NCI-H2107 (cell line): Measurements from ENCODE around the gene RABEP2.
"Not testable (repeated sequence)": the region's sequence is repeated elsewhere in the genome, so short reads cannot be mapped to it uniquely, and the experiment has no call there.

Experiments used
- DNase-seq: peaks from one replicate; lab custom pipeline; 2025; lab: John Stamatoyannopoulos, UW

RABEP2 gene

DNA sequence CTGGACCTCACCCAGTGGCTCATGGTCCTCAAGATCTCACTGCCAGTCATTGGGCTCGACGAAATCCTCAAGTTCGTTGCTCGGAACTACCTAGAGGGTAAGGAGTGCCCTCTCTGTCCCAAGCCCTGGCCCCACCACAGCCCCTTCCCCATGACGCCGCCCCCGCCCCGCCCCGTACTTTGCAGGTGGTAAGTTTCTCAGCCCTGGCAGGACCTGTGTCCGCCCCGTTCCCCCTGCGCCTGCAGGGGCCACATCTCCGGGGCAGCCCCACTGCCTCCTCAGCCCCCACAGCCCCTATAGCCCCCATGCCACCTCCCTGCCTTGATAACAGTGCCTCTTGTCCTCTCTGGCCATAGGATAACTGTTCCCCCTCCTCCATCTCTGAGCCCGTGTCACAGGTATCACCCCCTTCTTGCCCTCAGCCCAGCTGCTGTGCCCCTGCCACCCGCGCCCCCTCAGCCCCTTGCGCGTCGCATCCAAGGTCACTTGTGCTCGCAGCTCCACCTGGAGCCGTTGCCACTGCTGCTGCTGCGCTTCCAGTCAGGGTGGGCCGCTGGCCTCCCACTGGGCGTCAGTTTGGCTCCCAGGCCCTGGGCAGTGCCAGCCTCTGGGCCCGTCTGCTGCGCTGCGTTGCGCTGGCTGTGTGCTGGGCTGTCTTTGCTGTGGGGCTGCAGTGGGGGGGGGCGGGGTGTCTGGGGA is 21.5 kb downstream of the RABEP2 start:
- DNase-seq = no peak

- no peak for DNase-seq
These were observed 22.1 kb downstream of the RABEP2 start for GRCh38 chr16:28902909-28903308.

GRCh38 chr16:28901862-28902261 is 23.2 kb downstream of the RABEP2 start:
- no peak for DNase-seq

- no peak for DNase-seq
These were observed 24.4 kb downstream of the RABEP2 start for GRCh38 chr16:28900601-28901000.

- no peak for DNase-seq
These were observed 25.0 kb downstream of the RABEP2 start for GRCh38 chr16:28899882-28900590.

DNA sequence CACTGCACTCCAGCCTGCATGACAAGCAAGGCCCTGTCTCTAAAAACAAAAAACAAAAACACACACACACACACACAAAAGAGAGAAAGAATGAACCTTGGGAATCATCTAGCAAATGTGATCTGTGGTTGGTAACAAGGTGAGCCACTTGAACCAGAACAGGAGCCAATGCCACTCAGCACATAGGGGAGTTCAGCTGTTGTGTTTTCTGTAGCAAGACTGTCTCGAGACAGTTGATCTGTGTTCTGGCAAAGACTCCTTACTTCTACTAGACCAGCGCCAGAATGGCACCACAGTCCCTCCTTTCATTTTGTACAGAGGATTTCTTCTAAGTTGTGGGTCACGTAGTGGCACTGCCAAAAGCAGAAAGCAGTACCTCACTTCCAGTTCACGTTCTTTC is 26.1 kb downstream of the RABEP2 start:
- DNase-seq = no peak

DNA sequence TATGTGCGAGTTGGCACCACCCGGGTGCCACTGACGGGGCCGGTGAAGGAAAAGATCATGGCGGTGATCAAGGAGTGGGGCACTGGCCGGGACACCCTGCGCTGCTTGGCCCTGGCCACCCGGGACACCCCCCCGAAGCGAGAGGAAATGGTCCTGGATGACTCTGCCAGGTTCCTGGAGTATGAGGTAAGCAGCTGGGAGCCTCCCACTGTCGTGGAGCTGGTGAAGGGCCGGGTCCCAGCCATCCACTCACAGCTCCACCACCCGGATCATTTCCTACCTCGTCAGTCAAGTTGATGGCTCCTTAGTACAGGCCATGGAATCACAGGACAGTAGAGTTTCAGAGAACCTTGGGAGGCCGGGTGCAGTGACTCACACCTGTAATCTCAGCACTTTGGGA is 26.8 kb downstream of the RABEP2 start:
- DNase-seq = no peak

DNA sequence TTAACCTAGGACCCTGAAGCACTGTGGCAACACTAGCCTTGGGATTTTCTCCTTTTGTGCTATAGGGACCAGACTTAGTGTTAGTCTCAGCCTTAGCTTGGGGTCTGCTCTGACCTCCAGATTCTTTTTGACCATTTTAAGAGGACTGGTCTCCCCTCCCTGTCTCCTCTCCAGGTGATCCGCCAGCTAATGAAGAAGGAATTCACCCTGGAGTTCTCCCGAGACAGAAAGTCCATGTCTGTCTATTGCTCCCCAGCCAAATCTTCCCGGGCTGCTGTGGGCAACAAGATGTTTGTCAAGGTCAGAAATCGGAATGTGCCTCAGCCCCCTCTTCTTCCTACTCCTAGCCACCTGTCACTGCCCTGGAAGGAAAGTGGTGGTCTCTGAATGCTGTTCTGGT is 27.2 kb downstream of the RABEP2 start:
- DNase-seq = no peak

DNA sequence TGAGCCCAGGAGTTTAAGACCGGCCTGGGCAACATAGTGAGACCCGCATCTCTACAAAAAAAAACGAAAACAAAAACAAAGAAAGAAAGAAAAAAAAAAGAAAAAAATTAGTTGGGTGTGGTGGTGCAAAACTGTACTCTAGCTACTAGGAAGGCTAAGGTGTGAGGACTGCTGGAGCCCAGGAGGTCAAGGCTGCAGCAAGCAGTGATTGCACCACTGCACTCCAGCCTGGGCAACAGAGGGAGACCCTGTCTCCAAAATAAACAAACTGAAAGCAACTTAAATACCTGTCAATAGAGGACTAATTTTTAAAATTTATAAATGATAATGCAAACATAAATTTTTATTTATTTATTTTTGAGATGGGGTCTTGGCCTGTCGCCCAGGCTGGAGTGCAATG is 29.4 kb downstream of the RABEP2 start:
- no peak for DNase-seq

DNA sequence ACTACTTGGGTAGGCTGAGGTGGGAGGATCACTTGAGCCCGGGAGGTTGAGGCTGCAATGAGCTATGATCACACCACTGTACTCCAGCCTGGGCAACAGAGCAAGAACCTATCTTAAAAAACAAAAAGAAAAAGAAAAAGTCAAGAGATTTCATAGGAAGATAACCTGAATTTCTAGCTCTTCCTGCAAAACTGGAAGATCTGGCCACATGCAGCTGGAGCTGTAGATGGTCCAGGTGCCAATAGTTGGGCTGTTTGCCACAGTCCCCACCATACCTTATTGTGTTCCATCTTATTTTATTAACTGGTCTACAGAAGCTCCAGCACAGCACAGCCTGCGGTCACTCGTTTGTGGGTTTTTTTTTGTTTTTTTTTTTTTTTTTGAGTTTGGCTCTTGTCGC is 31.7 kb downstream of the RABEP2 start:
- DNase-seq = no peak

DNA sequence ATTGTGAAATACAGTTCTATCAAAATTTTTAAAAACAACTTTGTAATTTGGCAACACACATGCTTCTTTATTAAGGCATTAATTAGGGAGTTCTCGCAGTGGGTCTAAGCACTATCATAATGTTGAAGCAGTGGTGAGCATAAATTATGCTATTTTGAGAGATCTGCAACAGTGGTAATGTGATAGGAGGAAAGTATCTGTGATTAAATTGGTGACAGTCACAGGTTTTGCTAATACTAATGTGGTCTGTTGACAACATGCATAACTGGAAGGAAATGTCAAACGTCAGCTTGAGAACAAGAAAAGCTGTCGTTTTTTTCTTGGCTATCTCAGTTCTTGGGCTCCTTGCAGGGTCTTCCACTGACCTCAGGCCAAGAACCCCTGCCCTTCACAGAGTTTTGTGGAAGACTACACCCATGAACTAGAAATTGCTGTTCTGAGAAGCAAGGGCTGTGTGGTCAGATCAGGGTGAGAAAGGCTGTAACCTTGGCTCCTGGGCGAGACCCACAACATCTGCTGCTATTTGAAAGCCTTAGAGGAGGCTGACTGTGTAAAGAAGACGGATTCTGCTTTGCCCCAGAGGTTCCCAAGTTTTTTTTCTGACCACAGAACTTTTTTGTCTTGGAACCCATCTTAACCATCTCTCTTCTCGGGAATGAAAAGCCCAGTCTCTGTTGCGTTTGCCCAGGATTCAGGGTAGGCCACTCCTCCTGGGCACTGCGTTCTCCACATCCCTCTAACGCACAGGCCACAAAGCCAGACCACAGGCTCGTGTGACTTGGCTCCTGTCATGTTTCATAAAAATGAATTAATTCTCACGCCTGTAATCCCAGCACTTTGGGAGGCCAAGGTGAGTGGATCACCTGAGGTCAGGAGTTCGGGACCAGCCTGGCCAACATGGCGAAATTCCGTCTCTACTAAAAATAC is 32.8 kb downstream of the RABEP2 start:
- no peak for DNase-seq

DNA sequence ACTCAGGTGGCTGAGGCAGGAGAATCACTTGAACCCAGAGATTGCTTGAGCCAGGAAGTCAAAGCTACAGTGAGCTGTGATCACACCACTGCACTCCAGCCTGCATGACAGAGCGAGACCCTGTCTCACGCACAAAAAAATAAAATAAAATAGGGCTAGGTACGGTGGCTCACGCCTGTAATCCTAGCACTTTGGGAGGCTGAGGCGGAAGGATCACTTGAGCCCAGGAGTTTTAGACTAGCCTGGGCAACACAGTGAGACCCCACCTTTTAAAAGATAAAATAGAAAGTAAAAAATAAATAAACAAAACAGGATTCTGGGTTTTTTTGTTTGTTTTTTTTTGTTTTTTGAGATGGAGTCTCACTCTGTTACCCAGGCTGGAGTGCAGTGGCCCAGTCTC is 34.7 kb downstream of the RABEP2 start:
- DNase-seq = not testable (repeated sequence)

DNA sequence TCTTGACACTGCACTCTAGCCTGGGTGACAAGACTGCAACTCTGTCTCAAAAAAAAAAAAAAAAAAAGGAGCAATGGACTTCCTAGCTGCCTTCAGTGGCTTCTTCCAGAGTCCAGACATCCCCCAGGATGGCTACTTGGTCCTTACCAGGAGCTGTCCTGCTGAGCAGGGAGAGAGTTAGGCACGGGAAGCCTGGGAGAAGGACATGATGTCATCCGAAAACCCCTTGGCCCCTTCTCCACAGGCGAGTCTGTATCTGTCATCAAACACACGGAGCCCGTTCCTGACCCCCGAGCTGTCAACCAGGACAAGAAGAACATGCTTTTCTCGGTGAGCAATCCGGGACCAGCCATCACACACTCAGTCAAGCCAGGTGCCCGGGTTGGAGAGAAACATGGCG is 38.1 kb downstream of the RABEP2 start:
- no peak for DNase-seq

DNA sequence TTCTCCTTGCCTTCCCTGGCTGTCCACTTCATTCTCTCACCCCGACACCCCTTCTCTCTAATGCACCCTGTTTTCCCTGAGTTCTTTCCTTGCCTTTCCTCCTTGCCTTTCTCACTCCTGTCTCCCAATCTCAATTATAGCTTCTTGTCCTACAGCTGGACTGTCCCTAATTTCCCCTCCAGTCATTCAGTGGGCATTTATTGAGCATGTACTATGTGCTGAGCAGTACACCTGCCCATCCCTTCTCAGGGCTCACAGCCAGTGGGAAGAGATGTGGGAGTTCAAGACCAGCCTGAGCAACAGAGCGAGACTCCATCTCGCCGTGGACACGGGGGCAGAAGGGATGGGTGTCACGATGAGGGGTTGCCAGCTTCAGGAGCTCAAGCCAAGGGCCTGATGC is 41.0 kb downstream of the RABEP2 start:
- no peak for DNase-seq

DNA sequence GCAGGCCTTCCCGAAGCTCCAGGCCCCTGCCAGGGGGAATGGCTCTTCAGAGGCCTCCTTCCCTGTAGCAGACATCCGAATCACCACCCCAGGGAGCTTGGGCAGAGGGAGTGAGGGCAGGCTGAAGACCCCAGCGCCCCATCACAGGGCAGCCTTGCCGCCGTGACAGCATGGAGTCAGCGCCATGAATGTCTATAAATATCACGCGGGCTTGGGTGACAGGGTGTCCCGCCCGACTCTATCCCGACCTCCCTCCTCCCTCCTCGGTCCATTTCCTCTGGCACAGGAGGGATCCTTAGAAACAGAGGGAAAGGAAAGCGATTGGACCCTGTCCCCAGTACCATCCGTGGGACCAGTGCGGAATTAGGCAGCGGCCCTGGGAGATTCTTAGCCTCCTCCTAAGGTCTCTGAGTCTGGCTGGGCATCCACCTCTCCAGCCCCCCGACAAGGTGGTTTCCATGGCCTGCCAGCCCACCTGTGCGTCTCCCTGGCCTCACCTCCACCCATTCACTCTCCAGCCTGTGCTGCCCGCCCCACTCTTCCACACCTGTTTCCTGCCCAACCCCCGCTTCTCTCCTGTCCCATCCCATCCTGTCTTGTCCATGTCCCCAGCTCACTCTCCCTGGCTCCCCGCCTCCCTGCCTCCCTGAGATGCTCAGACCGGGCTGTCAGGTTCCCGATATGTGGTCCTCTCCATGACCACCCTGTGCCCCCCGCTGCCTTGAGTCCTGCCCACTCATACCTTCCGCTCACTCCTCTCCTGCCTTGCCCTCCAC is 41.6 kb downstream of the RABEP2 start:
- DNase-seq = no peak

- DNase-seq = no peak
These were observed 42.4 kb downstream of the RABEP2 start for GRCh38 chr16:28882551-28883160.

GRCh38 chr16:28881565-28881964 is 43.5 kb downstream of the RABEP2 start:
- not testable (repeated sequence) for DNase-seq

GRCh38 chr16:28880955-28881354 is 44.1 kb downstream of the RABEP2 start:
- no peak for DNase-seq

DNA sequence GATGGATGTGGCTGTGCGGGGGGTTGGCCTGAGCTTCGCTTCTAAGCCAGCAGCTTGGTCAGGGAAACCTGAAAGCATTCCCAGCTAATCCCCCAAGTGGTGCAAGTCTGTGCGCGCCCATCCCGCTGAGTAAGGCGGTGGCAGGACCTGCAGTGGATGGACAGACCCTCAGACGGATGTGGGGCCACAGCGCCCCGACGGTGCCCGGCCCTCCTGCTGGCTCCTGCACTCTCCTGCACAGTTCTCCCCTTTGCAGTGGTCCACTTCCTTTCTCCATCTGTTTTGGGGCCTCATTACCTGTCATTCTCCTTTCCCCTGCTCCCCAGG is 44.5 kb downstream of the RABEP2 start:
- no peak for DNase-seq

- DNase-seq = peak; percentile 85
These were observed 45.0 kb downstream of the RABEP2 start for GRCh38 chr16:28879841-28880588.

DNA sequence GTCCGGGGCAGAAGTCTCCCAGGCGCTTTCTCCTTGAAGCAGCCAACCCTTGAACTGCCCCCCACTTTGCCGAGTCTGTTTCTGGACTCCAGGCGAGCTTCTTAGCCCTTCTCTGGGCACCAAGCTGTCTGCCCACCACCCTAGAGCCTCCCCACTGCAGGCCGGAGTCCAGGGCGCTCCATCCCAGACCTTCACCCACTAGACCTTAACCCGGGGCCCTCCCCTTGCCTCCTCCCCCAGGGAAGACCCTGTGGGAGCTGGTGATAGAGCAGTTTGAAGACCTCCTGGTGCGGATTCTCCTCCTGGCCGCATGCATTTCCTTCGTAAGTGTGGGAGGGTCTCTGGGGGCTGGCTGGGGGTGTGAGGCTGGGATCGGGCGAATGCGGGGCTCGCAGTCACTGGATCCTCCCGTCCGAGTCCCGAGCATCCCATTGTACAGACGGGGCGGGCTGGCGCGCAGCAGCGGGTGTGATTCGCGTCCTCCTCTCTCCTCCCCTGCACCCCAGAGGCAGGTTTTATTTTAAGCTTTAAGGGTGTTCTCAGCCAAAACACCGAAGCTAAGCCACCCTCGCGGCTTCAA is 45.7 kb downstream of the RABEP2 start:
- DNase-seq = no peak
